Stimulated activated CD8-positive, alpha-beta memory T cell treated with anti-CD3 and anti-CD28 coated beads, Interleukin-15, amount 100 ng/mL, for 1 hour (primary cell): ENCODE measurements around the gene PKIB.
"Not testable (repeated sequence)": the region's sequence is repeated elsewhere in the genome, so short reads cannot be mapped to it uniquely, and the experiment has no call there.

ENCODE experiments used
- DNase-seq: peaks from one replicate; pipeline ENCODE4 v3.0.0-alpha.2; 2020; ENCODE audit warnings: low read depth

PKIB gene

GRCh38 chr6:122744856-122745255 is 134.7 kb downstream of the PKIB start:
- DNase-seq = not testable (repeated sequence)

- no peak for DNase-seq
Observed at GRCh38 chr6:122746688-122747087, 136.5 kb downstream of the PKIB start.

DNA sequence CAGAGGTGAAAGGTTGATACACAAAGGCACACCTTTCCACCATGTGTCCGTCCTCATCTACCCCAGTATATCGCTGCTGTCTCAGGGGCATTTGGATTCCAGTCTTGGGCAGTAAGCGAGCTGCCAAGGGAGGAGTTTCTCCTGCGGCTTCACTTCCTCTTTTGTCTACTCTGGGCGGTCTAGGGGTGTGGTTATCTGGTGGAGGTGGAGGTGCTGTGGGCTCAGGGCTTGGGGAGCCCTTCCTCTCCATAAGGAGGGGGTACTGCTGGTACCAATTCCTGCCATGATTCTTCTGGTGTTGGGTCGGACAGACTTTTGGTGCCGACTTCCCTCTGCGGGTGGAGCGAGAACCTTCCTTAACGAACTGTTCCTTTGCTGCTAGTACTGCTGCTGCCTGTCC is 137.4 kb downstream of the PKIB start:
- no peak for DNase-seq

DNA sequence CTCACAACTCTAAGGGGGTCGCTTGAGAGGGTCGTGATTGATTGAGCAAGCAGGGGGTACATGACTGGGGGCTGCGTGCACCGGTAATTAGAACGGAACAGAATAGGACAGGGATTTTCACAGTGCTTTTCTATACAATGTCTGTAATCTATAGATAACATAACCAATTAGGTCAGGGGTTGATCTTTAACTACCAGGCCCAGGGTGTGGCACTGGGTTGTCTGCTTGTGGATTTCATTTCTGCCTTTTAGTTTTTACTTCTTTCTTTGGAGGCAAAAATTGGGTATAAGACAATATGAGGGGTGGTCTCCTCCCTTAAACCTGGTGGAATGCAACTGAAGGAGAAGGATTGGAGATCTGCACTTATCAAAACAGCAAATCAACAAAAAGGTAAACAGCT is 138.7 kb downstream of the PKIB start:
- not testable (repeated sequence) for DNase-seq

- DNase-seq = no peak
Observed at GRCh38 chr6:122749451-122750050, 139.3 kb downstream of the PKIB start.

DNA sequence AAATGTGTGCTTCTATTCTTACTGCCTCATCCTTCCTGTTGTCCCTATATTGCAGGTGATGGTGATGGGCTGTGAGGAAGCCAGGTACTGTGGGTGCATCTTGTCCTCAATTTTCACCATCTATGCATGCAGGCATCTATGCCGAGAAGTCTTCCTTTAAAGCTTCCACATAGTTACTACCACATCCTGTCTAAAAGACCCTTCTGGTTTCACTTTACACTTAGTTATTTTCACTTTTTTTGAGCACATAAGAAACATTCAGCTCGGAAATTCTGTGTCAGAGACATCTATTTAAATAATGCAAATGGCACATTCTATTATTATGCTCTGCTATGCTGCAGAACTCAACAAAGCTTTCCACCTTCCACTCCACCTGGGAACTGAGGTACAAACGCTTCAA is 141.1 kb downstream of the PKIB start:
- DNase-seq = no peak

DNA sequence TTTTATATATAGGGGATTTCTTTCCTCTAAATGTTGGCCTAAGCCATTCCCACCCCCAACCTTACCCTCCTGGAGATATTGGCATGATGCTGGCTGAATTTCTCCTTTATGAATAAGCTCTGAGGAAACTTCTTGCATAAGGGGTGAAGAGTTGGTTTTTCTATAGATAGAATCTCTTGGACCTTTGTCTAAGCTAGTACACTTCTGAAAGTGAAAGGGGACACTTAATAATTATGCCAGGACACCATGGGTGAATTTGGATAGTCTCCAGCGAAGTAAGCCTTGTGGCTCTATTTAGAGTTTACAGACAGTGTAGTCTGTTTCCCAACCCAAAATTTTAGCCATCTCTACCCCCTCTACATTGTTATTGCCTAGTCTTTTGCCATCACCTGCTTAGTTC is 142.3 kb downstream of the PKIB start:
- no peak for DNase-seq

DNA sequence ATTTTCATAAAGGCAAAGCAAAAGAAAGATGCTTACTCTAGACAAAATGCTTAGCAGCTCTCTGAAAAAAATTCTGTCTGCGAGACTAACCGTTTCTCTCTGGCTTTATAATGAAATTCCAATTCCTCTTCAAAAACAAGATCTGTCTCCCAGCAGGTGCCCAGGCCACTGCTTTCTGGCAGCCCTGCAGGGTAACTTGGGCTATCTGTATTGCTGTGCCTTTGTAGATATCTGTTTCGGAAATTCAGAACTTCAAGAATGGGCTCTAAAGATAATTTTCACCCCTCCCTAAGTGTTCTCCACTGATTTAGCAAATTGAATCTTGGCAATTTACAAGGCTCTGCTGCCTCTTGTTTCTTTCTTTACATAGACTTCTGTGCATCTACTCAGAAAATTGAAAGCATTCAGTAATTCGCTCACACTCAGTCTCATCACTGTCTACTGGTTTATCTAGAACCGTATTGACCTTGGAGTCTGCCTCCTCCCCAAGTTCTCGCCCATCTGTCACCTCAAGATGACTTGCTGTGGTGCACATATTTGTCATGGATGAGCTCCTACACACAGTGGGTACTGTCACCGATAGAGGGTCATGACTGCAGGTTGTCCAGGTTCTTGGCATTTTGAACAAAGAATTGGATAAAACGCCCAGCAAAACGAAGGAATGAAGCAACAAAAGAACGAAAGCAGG is 142.9 kb downstream of the PKIB start:
- no peak for DNase-seq

DNA sequence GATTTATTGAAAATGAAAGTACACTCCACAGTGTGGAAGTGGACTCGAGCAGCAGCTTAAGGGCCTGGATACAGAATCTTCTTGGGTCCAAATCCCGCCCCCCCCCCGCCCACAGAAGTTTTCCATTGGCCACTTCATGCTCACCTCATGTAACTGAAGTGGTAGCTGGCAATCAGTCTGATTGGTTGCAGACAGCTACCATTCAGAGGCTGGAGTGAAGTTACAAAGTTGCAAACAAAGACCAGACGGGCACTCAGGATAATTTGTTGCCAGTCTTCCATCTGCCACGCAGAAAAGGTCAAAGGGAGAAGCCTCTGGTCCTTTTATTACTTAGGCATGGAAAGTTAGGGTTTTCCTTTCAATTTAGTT is 143.5 kb downstream of the PKIB start:
- no peak for DNase-seq

DNA sequence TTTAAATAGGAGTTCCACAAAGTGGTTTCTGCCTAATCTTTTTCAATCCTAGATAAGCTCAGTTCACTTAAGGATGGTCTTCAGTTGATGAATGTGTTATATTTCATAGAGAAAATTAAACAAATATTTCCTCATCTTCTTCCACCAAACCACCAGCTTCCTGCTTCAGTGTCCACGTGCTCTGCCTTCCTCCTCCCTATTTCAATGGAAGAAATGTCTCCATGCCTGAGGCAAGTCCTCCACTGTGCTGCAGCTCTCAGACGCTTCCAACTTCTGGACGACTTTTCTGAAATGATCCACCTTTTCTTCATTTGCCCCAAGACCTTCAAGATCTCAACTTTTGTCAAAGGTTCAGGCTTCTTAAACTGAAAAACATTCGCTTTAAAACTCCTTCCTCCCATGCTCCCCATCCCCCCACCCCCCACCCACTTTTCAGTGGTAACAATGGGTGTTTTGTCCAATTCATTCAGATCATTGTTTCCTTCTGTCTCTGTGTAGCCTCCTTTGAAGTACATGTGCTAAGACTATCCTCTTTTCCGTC is 144.1 kb downstream of the PKIB start:
- no peak for DNase-seq

GRCh38 chr6:122755901-122756300 is 145.7 kb downstream of the PKIB start:
- no peak for DNase-seq

DNA sequence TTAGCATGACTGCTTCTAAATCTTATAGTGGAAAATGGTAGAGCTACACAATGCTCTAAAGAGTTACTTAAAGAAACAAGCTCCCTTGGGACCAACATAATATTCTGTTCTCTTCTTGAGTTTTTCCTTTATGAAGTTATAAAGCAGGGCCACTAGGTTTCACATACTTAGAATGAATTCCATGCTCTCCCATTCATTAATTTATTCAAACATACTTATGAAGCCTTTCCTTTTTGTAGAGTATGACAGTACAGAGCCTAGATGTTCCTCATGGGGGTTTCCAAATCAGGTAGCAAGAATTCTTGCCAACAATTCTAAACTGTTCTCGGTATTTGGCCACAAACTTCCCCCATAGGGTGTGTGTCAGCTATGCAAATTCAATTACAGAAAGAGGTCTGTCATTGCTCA is 148.7 kb downstream of the PKIB start:
- DNase-seq = no peak

DNA sequence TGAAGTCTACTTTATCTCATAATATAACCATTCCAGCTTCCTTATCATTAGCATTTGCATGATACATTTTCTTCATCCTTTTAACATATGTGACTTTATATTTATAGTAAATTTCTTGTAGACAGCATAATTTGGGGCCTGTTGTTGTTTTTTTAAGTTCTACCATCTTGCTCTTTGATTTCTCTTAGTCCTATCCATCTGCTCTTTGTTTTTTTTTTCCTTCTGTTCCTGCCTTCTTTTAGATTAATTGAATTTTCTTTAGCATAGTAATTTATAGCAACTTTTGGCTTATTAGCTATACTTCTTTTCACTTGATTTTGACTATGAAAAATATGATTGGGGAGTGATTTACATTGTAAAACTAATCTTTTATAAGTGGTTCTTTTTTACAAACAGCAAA is 150.1 kb downstream of the PKIB start:
- DNase-seq = no peak

GRCh38 chr6:122766256-122766655 is 156.1 kb downstream of the PKIB start:
- DNase-seq = no peak

DNA sequence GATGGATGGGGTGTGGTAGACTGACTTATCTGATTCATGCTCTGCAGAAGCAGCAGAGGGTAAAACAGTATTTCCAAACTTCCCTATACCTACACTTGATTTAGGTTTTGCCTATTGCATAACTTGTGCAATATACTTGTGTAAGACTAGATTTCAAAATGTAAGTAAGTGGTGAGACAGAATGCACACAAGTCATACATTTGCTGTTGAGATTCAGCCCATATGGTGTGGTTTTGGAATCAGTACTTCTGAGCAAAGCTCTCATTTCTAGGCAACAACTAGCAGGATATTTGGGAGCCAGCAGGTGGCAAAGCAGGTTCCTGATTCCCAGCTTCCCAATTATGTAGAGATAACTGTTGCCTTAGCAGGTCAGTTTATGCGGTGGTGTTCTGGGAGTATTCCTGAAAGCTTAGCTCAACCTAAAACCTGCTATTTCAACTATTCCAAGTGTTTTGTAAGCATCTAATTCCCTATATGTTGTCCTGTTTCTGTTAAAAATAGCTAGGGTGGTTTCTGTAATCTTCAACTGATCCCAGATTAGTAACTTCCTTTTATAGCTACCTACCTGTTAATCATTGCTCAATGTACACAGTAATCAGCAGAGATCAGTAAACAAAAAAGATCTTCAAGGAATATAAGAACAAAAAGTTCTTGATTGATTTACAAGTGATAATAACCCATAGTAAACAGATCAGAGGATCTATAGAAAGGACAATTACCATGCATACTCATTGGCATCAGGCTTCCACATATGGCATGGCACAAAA is 160.8 kb downstream of the PKIB start:
- DNase-seq = no peak

- no peak for DNase-seq
Observed at GRCh38 chr6:122772724-122773415, 162.7 kb downstream of the PKIB start.
